ENCODE results near the gene SIGLEC5. TPM values are rescaled to one million over a fixed set of nuclear protein-coding genes. Genes with fewer than 3 reads are reported as not detected.

The SIGLEC5 gene
- total RNA-seq, 4 donors from 2014 or later, result 0.20 to 2.2 (median 1.6) TPM

- Histone ChIP-seq H3K27ac (no peak overlapping the region), H3K4me1 (no peaks in the 10 kb centered on the region), H3K27me3 (peaks cover 0 to 41% of the 10 kb centered on the region in 2 donors), H3K4me3 (no peak overlapping the region), H3K9me3 (peaks cover 0 to 4% (median 0%) of the 10 kb centered on the region in 4 donors), H3K36me3 (no peaks in the 10 kb centered on the region)
- 21 to 26% methylated on average over 1 of the region's 1 CpG for WGBS, 2 donors
- DNase-seq (ENCODE audit: low spot score in 2 of 2), result no peak
- no peak for TF ChIP-seq POLR2A (IDR thresholded peaks at IDR 0.05)
- TF ChIP-seq CTCF (IDR thresholded peaks at IDR 0.05), result no peak
- TF ChIP-seq EP300 (IDR thresholded peaks at IDR 0.05), result no peak
Measured at GRCh38 chr19:51664131-51664530, 33.9 kb upstream of the SIGLEC5 start.

DNA sequence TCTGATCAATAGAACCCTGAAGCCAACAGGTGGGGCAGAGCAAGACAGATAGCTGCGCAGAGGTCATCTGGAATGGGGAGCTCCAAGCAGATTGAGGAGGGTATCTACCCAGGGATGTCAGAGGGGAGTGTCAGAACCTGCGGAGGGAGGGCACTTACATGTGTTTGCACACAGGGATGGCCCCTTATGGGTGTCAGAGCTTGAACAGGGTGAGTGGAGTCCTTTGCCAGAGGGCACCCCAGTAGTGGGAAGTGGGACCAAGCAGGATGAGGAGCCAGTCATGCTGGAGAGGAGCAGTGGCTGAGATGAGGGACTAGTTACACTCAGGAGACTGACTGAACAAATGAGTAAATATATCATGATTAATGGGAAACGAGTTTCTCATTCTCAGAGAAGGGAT, 33.4 kb upstream of the SIGLEC5 start:
- Histone ChIP-seq H3K27ac (no peak overlapping the region), H3K27me3 (peaks cover 0 to 41% of the 10 kb centered on the region in 2 donors), H3K9me3 (peaks cover 0 to 4% (median 0%) of the 10 kb centered on the region in 4 donors), H3K4me3 (no peak overlapping the region), H3K36me3 (no peaks in the 10 kb centered on the region), H3K4me1 (no peaks in the 10 kb centered on the region)
- WGBS, 2 donors, result 54 to 58% methylated on average over 3 of the region's 3 CpGs
- no peak for DNase-seq (ENCODE audit: low spot score in 2 of 2)
- TF ChIP-seq EP300 (IDR thresholded peaks at IDR 0.05) (no peak), POLR2A (IDR thresholded peaks at IDR 0.05) (no peak), CTCF (IDR thresholded peaks at IDR 0.05) (no peak)

DNA sequence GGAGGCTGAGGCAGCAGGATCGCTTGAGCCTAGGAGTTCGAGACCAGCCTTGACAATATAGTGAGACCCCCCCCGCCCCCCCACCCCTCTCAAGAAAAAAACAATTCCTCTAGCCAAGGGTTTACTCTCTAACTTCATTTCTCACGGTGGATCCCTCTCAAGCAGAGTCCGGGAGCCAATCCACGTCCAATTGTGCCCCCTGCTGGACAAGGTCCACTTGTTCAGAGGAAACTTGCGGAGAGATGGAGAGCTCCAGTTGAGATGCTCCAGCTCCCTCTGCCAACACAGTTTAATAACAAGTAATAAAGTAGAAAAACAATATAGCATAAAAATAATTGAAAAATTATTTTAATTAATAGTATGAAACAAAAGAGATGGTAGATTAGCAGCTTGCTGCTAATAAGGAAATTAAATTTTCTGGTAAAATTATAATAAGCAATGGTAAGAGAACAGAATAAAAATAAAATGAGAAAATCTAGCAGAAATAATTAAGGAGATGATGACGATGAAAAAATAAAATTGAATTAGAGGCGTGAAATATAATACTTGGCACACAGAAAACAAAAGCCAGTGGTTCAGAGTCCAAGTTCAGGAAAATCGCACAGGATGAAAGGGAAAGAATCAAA, 30.9 kb upstream of the SIGLEC5 start:
- TF ChIP-seq CTCF (IDR thresholded peaks at IDR 0.05) (peak in 4 of 5 experiments; percentile 22 to 53 (median 44)), EP300 (IDR thresholded peaks at IDR 0.05) (no peak), POLR2A (IDR thresholded peaks at IDR 0.05) (no peak)
- WGBS, 2 donors, result 10 to 12% methylated on average over 9 to 10 of the region's 10 CpGs
- DNase-seq (ENCODE audit: low spot score in 2 of 2), result peak; percentile 50 to 85

DNA sequence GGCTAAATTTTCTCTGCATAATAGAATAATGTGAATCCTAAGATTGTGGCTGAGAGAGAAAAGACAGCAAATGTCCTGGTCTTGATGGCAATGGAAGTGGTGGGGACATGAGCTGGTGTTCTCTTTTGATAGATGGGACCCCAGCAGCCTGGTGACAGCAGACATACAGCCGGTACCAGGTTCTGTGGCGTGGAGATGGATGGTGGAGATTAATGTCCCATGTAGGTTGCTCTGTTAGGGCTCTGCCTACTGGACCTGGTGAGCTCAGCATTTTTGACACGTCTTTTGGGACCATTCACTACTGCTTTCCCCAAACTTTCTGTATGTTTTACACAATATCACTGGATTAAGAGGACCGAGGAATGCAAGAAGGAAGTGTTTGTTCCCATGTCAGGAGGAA, 24.6 kb upstream of the SIGLEC5 start:
- no peaks in the 10 kb centered on the region for H3K36me3 ChIP-seq
- TF ChIP-seq EP300 (IDR thresholded peaks at IDR 0.05) (no peak), CTCF (IDR thresholded peaks at IDR 0.05) (no peak), POLR2A (IDR thresholded peaks at IDR 0.05) (no peak)
- no peaks in the 10 kb centered on the region for H3K9me3 ChIP-seq
- H3K27me3 ChIP-seq, result no peaks in the 10 kb centered on the region
- H3K4me3 ChIP-seq, result no peak overlapping the region
- no peak overlapping the region for H3K27ac ChIP-seq
- peaks cover 0 to 8% (median 0%) of the 10 kb centered on the region in 4 donors for H3K4me1 ChIP-seq
- DNase-seq (ENCODE audit: low spot score in 2 of 2), result no peak
- WGBS, 2 donors, result 55 to 65% methylated on average over 4 of the region's 4 CpGs

More for the DNA sequence above, 30.9 kb upstream of the SIGLEC5 start:
- no peak overlapping the region for H3K27ac ChIP-seq
- peaks cover 0 to 8% (median 0%) of the 10 kb centered on the region in 4 donors for H3K4me1 ChIP-seq
- H3K27me3 ChIP-seq, result peaks cover 0 to 40% of the 10 kb centered on the region in 2 donors
- H3K4me3 ChIP-seq, result no peak overlapping the region
- H3K36me3 ChIP-seq, result no peaks in the 10 kb centered on the region
- peaks cover 0 to 4% (median 0%) of the 10 kb centered on the region in 4 donors for H3K9me3 ChIP-seq

DNA sequence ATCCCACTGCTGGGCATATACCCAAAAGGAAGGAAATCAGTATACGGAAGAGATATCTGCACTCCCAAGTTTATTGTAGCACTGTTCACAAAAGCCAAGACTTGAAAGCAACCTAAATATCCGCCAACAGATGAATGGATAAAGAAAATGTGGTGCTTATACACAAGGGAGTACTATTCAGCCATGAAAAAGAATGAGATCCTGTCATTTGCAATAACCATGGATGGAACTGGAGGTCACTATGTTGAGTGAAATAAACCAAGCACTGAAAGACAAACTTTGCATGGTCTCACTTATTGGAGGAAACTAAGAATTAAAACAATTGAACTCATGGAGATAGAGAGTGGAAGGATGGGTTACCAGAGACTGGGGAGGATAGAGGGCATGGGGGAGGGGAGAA, 23.0 kb upstream of the SIGLEC5 start:
- H3K36me3 ChIP-seq, result no peaks in the 10 kb centered on the region
- H3K27ac ChIP-seq, result no peak overlapping the region
- WGBS, 2 donors, result 55 to 67% methylated on average over 2 of the region's 2 CpGs
- no peaks in the 10 kb centered on the region for H3K27me3 ChIP-seq
- no peaks in the 10 kb centered on the region for H3K9me3 ChIP-seq
- H3K4me3 ChIP-seq, result no peak overlapping the region
- TF ChIP-seq POLR2A (IDR thresholded peaks at IDR 0.05) (no peak), EP300 (IDR thresholded peaks at IDR 0.05) (no peak), CTCF (IDR thresholded peaks at IDR 0.05) (no peak)
- peaks cover 0 to 8% (median 0%) of the 10 kb centered on the region in 4 donors for H3K4me1 ChIP-seq
- no peak for DNase-seq (ENCODE audit: low spot score in 2 of 2)

Measured in tibial nerve (tissue), 4 donors.